GM19467 (cell line): ENCODE data around the gene OASL.
"Not testable (repeated sequence)": the region's sequence is repeated elsewhere in the genome, so short reads cannot be mapped to it uniquely, and the experiment has no call there.

Source experiments
- ATAC-seq: cut with Tn5 transposase; IDR thresholded peaks from one replicate; pipeline ENCODE4 v1.9.1; 2021; ENCODE audit warnings: mild to moderate bottlenecking, moderate library complexity; ENCODE audit not compliant: unreplicated experiment

OASL gene

DNA sequence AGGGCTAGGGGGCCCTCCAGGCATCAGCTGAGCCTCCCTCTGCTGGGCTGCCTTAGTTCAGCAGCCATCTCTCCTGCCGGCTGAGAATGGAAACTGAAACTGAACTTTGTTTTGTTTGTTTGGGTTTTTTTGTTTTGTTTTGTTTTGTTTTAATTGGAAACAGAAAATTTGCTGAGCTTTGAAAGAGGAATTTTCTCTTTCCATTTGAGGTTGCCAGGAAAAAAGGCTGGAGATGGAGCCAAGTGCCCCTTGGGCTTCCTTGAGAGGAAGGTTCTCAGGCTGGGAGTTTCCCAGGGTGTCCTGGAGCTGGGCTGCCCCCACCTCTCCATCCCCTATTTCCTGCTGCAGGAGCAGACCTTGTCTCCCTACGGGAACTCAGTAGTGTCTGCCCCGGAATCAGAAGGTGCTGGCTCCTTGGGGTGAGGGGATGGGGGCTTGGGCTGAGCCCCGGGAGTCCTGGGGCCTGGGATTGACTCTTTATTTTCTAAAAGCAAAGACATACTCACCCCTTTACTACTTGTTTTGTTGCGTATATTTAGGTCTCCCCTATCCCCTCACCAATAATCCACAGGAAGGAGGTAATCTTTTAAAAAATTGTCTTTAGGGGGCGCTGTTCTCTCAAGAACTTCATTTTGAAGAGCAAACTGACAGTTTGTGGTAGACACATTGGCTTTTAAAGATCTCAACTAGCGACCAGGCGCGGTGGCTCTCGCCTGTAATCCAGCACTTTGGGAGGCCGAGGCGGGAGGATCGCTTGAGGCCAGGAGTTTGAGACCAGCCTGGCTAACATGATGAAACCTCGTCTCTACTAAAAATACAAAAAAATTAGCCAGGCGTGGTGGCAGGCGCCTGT is 21.3 kb upstream of the OASL start:
- ATAC-seq: no peak

DNA sequence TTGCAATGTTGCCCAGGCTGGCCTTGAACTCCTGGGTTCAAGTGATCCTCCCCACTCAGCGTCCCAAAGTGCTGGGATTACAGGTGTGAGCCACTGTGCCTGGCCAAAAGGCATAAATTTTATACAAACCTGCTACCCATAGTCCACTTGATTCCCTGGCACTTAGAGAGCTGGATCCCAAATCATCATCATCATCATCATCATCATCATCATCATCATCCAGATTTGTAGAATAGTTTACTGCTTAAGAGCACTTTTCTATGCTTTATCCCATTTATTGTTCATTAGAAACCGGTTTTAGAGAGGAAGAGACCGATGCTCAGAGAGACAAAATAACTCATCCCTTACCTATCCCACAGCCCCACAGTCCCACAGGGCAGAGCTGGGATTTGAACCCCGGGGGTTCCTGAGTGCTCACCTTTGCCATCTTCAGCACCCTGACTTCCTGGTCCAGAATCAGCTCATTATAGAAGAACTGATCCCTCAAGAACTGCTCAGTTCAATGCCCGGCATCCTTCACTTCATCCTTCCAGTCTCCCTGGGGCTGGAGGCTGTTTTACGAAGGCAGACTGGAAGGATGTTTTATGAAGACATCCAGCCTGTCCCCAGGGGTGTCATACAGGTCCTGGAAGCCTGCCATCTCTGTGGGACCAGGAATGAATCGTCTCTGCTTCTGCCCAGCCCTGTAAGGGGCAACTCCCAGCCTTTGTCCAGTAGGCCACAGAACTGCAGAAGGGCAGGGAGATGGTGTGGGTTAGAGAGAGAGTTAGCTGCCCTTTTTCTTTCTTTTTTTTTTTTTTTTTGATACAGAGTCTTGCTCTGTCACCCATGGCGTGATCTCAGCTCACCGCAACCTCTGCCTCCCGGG is 20.2 kb upstream of the OASL start:
- no peak for ATAC-seq

DNA sequence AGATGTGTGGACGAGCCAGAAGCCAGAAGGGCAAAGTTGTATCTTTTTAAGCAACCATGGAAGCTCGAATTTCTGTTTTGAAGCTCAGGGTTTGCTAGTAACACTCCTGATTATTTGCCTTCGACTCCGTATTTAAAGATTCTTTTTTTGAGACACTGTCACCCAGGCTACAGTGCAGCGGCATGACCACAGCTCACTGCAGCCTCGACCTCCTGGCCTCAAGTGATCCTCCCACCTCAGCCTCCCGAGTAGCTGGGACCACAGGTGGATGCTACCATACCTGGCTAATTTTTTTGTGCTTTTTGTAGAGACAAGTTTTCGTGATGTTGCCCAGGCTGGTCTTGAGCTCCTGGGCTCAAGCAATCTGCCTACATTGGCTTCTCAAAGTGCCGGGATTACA is 18.7 kb upstream of the OASL start:
- no peak for ATAC-seq

DNA sequence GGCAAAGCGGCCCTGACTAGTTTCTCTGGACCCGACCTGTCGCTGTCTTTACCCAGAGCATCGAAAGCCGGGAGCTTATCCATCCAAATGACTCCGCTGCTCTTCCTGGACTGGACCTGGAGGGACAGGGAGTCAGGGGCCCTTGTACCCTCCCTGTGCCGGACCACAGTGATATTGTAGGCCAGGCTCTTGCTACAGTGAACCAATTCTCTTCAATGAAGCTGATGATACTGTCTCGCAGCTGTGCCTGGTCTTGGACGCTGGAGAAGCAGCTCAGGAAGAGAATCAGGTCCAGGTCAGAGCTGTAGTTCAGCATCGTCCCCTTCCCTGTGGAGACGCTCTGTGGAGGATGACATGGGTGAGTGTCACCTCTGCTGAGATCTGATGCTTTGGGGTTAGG is 14.7 kb upstream of the OASL start:
- ATAC-seq: no peak

DNA sequence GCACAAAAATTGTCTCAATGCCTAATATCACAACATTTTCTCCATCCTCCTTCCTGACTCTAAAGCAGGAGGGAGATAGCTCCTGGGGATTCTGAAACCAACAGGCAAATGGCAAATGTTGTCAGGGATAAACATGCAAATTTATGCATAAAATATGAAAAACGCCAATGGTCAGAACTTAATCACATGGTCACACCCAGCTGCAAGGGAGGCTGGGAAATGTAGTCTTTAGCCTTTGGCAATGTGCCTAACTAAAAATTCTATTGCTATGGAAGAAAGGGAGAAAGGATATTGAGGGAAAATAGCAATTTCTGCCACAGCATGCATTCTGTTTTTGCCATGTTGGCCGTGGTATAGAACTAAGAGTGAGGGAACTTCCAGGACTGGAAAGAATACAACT is 11.7 kb upstream of the OASL start:
- no peak for ATAC-seq

DNA sequence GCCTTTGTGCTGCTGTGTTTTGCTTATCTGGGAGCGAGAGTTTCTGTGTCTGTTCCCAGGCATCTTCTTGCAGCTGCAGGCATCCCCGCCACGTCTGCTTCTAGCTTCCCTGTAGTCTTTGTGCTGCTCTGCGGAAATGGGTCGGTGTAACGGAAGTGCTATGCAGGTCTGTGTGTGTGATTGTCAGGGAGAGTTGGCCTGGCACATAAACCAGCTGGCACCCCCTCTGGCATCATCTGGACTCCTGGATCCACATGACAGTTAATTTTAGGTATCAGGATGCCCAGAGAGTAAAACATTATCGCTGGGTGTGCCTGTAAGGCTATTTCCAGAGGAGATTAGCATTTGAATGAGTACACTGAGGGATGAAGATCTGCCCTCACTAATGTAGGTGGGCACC is 9.4 kb upstream of the OASL start:
- no peak for ATAC-seq

DNA sequence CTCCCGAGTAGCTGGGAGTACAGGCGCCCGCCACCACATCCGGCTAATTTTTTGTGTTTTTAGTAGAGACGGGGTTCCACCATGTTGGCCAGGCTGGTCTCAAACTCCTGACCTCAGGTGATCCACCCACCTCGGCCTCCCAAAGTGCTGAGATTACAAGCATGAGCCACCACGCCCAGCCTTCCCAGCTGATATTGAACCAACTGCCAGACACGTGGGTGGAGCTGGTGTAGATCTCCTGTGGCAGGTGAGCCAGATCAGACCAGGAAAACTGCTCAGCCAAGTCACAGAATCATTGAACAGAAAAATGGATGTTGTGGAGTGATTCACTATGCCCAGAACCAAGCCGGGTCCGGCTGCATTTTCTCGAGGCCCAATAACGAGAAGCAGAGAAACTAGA is 8.4 kb upstream of the OASL start:
- not testable (repeated sequence) for ATAC-seq

DNA sequence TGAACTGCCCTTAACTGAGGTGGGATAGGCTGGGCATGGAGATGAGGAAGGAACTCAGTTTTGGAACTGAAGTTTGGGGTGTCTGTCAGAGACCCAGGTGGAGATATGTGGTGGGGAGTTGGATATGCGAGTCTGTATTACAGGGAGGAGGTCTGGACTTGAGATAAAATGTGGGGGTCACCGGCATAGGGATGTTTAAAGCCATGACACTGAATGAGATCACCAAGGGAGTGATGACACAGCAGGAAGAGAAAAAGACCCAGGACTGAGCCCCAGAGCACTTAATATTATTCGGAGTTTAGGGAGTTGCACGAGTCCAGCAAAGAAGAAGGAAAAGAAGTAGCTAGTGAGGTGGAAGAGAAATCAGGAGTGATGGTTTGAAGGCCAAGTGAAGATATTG is 4.0 kb upstream of the OASL start:
- ATAC-seq: no peak

DNA sequence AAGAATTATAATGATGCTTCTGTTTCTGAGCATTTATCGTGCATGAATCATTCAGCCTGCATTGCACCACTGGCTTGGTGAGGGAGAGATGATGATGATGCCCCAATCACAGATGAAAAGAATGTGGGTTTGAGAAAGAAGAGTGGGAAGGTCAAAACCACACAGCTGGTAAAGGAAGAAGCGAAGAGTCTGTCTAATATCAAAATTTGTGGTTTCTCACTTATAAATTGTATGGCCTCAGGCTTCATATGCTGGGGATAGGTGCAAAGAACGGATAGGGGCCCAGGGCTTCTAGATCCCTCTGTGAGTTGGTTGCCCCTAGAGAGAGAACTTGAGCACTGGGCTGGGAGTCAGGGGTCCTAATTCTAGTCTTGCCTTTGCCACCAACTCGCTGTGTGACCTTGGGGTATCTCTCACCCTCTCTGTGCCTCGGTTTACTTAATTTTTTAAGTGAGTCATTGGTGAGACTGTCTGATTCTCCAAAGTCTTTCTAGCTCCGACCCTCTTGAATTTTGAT is 2.2 kb downstream of the OASL start:
- no peak for ATAC-seq

DNA sequence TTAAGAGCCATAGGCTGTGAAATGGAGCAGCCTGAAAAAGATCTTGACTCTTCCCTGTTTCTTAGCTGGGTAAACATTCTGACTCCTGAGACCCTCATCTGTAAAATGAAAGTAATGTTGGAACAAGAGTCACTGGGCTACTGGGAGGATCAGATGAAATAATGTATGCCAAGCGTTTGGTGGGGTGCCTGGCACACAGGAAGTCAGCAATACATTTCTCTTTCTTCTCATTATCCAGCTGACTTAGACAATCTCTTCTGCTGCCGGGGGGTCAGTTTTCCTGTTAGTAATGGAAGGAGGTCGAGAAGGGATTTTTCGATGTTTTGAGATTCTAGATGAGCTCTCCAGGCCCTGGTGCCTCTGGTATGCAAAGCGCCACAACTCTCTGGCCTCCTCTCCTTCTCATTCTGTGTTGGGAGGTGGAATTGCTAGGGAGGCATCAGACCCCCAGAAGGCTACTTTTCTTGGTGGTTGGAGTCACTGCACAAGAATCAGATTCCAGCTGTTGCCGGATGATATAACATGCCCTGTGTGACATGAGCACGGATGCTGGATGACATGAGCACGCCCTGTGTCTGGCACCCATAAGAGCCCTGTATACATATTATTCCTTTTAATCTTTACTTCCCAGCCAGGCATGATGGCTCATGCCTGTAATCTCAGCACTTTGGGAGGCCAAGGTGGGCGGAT is 4.3 kb downstream of the OASL start:
- no peak for ATAC-seq

DNA sequence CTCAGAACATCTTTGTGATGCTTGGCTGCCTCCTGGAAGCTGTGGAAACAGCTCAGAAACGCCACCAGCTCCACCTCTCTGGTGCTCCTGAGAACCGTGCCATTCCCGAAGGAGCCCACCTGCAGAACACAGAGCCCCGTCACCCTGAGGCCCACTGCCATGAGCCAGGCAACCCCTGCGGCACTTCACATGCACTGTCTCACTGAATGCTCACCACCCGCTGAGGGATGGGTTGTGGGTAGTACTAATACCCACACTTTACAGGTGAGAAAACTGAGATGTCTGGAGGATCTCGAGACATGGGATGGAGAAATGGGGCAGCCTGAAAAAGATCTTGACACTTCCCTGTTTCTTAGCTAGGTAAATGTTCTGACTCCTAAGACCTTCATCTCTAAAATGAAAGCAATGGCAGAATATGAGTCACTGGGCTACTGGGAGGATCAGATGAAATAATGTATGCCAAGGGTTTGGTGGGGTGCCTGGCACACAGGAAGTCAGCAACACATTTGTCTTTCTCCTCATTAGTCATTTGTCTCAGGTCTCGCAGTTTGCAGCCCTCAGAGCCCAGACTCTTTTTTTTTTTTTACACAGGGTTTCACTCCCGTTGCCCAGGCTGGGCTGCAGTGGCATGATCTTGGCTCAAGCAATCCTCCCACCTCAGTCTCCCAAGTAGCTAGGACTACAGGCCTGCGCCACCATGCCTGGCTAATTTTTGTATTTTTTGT is 5.3 kb downstream of the OASL start:
- no peak for ATAC-seq

DNA sequence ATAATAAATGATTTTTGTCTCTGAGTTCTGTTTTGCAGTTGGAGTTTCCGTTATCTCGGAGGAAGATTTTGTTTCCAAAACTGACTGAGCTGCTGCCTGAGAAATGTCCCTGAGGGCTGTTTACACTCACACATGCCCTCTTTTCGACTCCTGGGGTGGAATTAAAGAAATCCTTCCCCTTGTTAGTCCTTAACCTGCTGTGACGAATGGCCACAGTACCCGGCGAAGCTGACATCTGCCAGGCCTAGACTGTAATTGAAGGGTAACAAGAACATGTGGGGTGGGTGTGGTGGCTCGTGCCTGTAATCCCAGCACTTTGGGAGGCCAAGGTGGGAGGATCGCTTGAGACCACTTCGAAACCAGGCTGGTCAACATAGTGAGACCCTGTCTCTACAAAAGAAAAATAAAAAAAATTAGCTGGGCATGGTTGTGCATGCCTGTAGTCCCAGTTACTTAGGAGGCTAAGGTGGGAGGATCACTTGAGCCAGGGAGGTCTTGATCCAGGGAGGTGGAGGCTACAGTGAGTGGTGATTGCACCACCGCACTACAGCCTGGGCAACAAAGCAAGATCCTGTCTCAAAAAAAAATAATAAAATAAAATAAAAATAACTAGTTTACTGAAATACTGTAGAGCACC is 8.4 kb downstream of the OASL start:
- ATAC-seq: no peak

DNA sequence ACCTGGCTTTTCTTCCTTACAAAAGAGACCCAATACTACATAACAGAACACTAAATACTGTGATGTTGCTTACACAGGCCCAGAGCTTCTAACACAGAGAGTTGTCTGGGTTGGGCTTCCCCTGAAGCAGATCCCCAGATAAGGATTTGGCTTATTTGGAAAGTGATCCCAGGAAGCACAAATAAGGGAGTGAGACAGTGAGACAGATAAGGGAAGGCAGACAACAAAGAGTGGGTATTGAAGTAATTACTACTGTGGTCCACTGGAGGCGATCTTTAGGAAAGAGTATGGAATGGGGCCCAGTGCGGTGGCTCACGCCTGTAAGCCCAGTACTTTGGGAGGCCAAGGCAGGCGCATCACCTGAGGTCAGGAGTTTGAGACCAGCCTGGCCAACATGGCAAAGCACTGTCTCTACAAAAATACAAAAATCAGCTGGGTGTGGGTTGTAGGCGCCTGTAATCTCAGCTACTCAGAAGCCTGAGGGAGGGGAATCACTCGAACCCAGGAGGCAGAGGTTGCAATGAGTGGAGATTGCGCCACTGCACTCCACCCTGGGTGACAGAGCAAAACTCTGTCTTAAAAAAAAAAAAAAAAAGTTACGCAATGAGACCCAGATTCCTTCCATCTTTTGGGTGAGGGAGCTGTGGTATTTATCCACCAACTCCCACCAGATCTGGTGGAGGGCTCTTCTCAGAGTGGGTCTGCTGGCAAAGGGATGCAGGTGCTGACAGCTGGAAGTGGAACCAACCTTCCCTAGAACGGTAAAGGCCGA is 12.6 kb downstream of the OASL start:
- no peak for ATAC-seq

DNA sequence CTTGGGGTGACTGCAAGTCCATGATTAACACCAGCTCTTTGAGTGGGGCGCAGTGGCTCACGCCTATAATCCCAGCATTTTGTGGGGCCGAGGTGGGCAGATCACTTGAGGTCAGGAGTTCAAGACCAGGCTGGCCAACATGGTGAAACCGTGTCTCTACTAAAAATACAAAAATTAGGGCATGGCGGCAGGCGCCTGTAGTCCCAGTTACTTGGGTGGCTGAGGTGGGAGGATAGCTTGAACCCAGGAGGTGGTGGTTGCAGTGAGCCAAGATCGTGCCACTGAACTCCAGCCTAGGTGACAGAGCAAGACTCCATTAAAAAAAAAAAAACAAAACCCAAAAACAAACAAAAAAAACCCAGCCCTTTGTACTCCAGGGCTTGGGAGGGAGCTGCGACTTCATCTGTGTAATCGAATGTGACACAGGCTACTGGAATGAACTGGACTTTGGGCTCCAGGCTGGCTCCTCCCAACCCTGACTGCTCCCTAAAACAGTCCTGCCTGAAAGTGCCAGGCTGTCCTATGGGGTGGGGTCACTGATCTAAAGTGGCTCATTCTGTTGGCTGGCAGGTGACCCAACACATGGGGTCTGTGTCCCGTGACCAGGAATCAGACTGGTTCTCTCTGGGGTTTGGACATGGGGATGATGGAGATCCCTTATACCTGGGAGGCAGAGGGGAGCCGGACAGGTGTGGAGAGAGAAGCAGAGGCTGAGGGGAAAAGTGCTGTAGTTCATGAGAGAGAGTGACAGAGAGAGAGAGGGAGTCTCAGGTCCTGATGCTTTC is 13.4 kb downstream of the OASL start:
- ATAC-seq: no peak

DNA sequence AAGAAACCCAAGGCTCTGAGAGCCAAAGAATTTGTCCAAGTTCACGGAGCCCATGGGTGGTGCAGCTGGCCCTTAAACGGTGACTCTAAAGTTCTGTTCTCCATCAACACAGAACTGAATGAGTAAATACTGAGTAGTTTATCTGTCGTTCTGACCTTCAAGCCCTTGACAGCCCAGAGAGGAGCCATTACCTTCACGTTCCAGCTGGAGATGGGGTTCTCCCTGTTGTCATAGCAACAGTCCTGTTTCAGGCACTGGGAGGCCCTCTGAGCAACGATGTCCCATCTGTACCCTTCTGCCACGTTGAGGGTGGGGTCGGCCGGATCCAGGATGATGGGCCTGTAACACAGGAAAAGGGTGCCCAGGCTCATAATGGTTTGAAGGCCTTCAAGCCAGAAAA is 15.2 kb downstream of the OASL start:
- no peak for ATAC-seq

DNA sequence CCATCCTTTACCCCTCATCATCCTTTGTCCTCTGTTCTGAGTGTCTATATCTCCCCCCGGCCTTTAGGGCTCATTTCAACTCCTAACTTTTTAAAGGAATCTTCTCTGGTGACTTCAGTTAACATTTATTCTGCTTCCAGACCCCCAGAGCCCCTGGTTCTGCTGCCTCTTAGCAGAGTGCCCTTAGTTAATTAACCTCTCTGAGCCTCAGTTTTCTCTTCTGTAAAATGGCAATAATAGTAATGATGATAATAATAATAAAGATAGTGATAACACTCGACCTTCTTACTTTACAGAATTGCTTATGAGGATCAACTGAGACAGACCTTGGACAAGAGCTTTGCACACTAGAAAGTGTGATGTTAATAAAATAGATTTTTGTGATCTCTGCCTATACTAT is 16.3 kb downstream of the OASL start:
- ATAC-seq: no peak

DNA sequence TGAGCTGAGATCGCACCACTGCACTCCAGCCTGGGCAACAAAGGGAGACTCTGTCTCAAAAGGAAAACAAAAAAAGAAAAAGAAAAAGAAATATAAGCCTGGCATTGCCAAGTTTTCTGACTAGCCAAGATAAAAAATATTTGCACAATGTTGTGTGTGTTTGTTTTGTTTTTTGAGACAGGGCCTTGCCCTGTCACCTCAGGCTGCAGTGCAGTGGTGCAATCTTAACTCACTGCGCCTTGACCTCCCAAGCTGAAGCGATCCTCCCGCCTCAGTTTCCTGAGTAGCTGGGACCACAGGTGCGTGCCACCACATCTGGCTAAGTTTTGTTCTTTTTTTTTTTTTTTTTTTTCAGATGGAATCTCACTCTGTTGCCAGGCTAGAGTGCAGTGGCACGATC is 17.3 kb downstream of the OASL start:
- ATAC-seq: no peak

DNA sequence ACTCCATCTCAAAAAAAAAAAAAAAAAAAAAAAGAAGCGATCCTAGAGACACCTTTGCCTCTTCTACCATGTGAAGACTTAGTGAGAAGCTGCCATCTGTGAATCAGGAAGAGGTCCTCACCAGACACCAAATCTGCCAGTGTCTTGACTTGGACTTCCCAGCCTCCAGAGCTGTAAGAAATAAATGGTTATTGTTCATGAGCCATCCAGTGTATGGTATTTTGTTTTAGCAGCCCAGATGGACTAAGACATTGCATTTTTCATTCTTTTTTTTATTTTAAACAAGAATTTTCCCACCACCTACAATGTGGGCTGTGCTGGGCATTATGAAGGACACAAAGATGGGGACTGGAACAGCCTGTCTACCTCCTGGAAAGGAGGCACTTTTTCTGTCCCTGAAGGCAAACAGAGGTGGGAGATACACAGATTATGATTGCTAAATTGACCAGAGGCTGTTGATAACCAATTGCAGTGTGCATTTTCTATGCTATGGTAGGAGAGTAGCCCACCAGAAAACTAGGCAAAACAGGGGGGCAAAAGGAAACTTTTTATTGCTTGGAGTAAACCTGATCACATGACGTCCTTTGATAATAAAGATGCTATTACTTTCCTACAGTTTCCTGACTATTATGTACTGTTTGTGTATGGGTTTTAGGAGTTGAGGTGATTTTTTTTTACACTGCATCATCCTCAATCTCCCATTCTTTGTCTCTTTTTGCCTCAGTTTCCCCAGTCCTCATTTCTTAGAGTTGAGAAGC is 20.0 kb downstream of the OASL start:
- ATAC-seq: no peak
